Fibroblast of pulmonary artery (primary cell): ENCODE results near the gene ARHGAP22.
A peak's percentile ranks its signal among the peaks of the same experiment; 100 is the strongest.

Experiments
- DNase-seq: peaks from one replicate; pipeline ENCODE4 v3.0.0-alpha.2; 2010; ENCODE audit warnings: low read depth
- H3K4me3 ChIP-seq: replicated peaks from 2 replicates; pipeline ENCODE4 v1.5.1; 2011; ENCODE audit warnings: low read depth, mild to moderate bottlenecking, control low read depth, low read length, moderate library complexity
- TF ChIP-seq, protein P1 (sequence below): IDR thresholded peaks from 2 replicates; pipeline ENCODE4 v1.5.1; 2011; ENCODE audit warnings: mild to moderate bottlenecking, control low read depth, low read length, inconsistent platforms; ENCODE audit errors: missing control alignments

The ARHGAP22 gene

GRCh38 chr10:48406204-48406603 is 198.7 kb downstream of the ARHGAP22 start:
- no peak overlapping the region for H3K4me3 ChIP-seq
- peak; percentile 32 for DNase-seq
- TF ChIP-seq, protein P1, sequence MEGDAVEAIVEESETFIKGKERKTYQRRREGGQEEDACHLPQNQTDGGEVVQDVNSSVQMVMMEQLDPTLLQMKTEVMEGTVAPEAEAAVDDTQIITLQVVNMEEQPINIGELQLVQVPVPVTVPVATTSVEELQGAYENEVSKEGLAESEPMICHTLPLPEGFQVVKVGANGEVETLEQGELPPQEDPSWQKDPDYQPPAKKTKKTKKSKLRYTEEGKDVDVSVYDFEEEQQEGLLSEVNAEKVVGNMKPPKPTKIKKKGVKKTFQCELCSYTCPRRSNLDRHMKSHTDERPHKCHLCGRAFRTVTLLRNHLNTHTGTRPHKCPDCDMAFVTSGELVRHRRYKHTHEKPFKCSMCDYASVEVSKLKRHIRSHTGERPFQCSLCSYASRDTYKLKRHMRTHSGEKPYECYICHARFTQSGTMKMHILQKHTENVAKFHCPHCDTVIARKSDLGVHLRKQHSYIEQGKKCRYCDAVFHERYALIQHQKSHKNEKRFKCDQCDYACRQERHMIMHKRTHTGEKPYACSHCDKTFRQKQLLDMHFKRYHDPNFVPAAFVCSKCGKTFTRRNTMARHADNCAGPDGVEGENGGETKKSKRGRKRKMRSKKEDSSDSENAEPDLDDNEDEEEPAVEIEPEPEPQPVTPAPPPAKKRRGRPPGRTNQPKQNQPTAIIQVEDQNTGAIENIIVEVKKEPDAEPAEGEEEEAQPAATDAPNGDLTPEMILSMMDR = no peak

GRCh38 chr10:48404646-48405045 is 200.2 kb downstream of the ARHGAP22 start:
- peak; percentile 78 for DNase-seq
- TF ChIP-seq, protein P1 = no peak
- no peak overlapping the region for H3K4me3 ChIP-seq

GRCh38 chr10:48400850-48401220 is 204.0 kb downstream of the ARHGAP22 start:
- H3K4me3 ChIP-seq = no peak overlapping the region
- TF ChIP-seq, protein P1 = no peak
- no peak for DNase-seq

DNA sequence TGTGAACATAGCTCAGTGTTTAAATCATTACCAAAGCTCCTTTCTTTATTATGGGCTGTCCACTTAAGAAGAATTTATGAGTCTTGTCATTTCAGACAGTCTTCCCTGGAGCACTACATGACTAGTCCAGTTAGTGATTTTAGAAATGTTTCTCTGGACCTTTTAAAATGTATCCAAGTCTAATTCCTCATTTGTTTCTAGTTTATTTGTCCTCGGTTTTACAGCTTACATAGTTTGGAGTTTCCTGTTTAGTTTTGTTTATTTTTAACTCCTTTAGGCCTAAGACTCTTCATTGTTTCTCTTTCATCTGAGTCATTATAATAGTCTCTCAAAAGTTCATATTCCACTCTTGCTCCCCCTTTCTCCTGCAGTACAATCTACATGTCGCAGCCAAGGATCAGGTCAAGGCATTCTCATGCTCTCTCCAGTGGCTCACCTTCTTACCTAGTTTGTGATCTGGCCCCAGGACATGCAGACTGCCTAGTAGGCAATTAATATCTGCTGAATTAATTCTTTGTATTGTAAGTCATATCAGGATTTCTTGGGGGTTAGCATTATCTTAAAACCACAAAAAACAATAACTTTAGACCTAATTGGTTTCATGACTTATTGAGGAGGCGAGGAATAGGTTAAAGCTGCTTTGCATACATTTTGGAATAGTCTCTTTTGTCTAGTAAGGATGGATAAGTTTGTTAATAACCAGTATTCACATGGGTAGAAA is 204.6 kb downstream of the ARHGAP22 start:
- TF ChIP-seq, protein P1 = no peak
- DNase-seq = no peak
- H3K4me3 ChIP-seq = no peak overlapping the region

GRCh38 chr10:48399551-48399950 is 205.3 kb downstream of the ARHGAP22 start:
- H3K4me3 ChIP-seq = no peak overlapping the region
- no peak for DNase-seq
- TF ChIP-seq, protein P1 = no peak

- DNase-seq = no peak
- no peak overlapping the region for H3K4me3 ChIP-seq
- TF ChIP-seq, protein P1 = no peak
Measured at GRCh38 chr10:48399056-48399541, 205.8 kb downstream of the ARHGAP22 start.

DNA sequence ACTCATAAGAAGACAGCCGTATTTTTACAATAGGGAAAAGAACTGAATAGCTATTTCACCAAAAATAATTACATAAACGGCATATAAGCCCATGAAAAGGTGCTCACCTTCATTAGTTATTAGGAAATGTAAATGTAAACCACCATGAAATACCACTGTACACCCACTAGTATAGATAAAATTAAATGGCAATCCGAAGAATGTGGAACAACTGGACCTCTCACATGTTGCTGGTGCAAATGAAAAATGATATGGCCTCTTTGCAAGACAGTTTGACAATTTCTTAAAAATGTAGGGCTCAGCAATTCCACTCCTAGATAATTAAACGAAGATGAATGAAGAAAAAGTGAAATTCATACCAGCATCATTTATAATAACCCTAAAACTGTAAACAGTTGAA is 206.6 kb downstream of the ARHGAP22 start:
- TF ChIP-seq, protein P1 = no peak
- DNase-seq = no peak
- no peak overlapping the region for H3K4me3 ChIP-seq
